Gastroesophageal sphincter (tissue), 4 donors: Measurements from ENCODE around the gene USP9X. TPM values are rescaled to one million over a fixed set of nuclear protein-coding genes. Genes with fewer than 3 reads are reported as not detected.
"Not testable (repeated sequence)": the region's sequence is repeated elsewhere in the genome, so short reads cannot be mapped to it uniquely, and the experiment has no call there.

ENCODE experiments used
- ATAC-seq: fragments of 150-250 bp; one replicate; pipeline ENCODE4 v1.9.1; 2016; ENCODE audit warnings: mild to moderate bottlenecking, moderate library complexity
- H3K27ac ChIP-seq, 4 donors: fragments of 200-600 bp; sonication (generic) in 3 of 4; 1 replicate in 3 of 4; 2 replicates in 1 of 4; pipeline ENCODE4 v1.5.1; 2016 to 2019
- H3K27me3 ChIP-seq: fragments of 200-600 bp; sonication (generic); one replicate; pipeline ENCODE4 v1.5.1; 2019
- H3K36me3 ChIP-seq, 2 donors: fragments of 200-600 bp; sonication (generic); one replicate each; pipeline ENCODE4 v1.5.1; 2019; ENCODE audit warnings: control low read depth in 1 of 2
- H3K4me1 ChIP-seq, 3 donors: fragments of 200-600 bp; sonication (generic); 1 replicate in 2 of 3; 2 replicates in 1 of 3; pipeline ENCODE4 v1.5.1; 2016 to 2019; ENCODE audit warnings: control low read depth in 2 of 3
- H3K4me3 ChIP-seq, 2 donors: fragments of 200-600 bp; sonication (generic); one replicate each; pipeline ENCODE4 v1.5.1; 2019; ENCODE audit warnings: mild to moderate bottlenecking in 1 of 2, moderate library complexity in 1 of 2
- H3K9me3 ChIP-seq, 3 donors: fragments of 200-600 bp; sonication (generic); one replicate each; pipeline ENCODE4 v1.5.1; 2017 to 2019; ENCODE audit warnings: control low read depth in 2 of 3
- EP300 ChIP-seq: sonication (generic); formaldehyde crosslinking; IDR thresholded peaks from one replicate; pipeline ENCODE4 v1.6.1; 2017; ENCODE audit warnings: antibody characterized with exemption, mild to moderate bottlenecking
- POLR2A ChIP-seq, 2 donors: fragments of 450-650 bp; IDR thresholded peaks; one replicate each; pipeline ENCODE4 v1.6.1; 2017; ENCODE audit warnings: antibody characterized with exemption in 2 of 2, mild to moderate bottlenecking in 2 of 2, moderate library complexity in 1 of 2
- POLR2AphosphoS5 ChIP-seq: sonication (generic); formaldehyde crosslinking; IDR thresholded peaks from one replicate; pipeline ENCODE4 v1.6.1; 2017; ENCODE audit warnings: antibody characterized with exemption
- WGBS, 2 donors: methylation state at CpG; one replicate each; pipeline ENCODE4 v1.1.5; 2018; ENCODE audit warnings: low coverage in 1 of 2; 5-methylcytosine and 5-hydroxymethylcytosine counted together
- total RNA-seq, 4 donors: library from RNA; depleted of rRNA; stranded (reverse); fragments of >200 nt; gene quantifications; one replicate each; pipeline ENCODE4 v1.1.0, GENCODE V29; 2016
- TF ChIP-seq, protein P1 (sequence below), 4 experiments: fragments of 200-600 bp in 2 of 4; fragments of 450-650 bp in 2 of 4; sonication (generic) in 1 of 4; IDR thresholded peaks; one replicate each; pipeline ENCODE4 v1.5.1; 2017 to 2019; ENCODE audit warnings: antibody characterized with exemption in 4 of 4, mild to moderate bottlenecking in 2 of 4, moderate library complexity in 2 of 4

USP9X gene
- total RNA-seq, 4 donors from 2014 or later, result 113 to 141 (median 130) TPM

DNA sequence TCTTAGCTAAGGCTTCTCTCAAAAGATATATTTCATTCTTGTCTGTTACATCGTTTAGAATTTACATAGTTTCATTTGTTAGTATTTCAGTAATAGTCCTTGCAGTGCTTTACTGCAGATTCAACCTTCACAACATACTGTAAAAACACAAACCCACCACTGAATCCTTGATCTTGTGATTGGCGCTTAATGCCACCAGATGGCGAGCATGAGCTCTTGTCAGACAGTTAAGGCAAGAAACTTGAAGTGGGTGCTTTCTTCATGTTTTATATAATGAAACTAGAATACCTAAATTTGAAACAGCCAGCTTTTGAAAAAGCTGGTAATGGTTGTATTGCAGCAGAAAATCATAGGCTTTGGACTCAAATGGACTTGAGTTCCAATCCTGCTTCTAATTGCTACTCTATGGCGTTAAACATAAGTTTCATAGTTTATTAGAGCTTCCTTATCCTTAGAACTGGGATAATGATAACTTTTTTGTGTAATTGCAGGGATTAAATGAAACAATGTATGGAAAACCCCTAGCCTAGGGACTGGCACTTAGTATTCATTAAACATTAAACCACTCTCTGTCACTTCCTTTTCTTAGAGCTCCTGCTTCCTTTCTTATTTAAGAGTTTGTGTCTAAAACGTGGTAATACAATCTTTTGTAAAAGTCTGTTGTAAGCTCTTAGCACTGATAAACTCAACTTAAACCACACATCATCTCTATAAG, 95.1 kb downstream of the USP9X start:
- peaks cover 0 to 20% of the 10 kb centered on the region in 2 donors for H3K36me3 ChIP-seq
- H3K4me1 ChIP-seq, result no peaks in the 10 kb centered on the region
- TF ChIP-seq POLR2AphosphoS5, result no peak
- TF ChIP-seq EP300, result no peak
- TF ChIP-seq, protein P1, sequence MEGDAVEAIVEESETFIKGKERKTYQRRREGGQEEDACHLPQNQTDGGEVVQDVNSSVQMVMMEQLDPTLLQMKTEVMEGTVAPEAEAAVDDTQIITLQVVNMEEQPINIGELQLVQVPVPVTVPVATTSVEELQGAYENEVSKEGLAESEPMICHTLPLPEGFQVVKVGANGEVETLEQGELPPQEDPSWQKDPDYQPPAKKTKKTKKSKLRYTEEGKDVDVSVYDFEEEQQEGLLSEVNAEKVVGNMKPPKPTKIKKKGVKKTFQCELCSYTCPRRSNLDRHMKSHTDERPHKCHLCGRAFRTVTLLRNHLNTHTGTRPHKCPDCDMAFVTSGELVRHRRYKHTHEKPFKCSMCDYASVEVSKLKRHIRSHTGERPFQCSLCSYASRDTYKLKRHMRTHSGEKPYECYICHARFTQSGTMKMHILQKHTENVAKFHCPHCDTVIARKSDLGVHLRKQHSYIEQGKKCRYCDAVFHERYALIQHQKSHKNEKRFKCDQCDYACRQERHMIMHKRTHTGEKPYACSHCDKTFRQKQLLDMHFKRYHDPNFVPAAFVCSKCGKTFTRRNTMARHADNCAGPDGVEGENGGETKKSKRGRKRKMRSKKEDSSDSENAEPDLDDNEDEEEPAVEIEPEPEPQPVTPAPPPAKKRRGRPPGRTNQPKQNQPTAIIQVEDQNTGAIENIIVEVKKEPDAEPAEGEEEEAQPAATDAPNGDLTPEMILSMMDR (IDR thresholded peaks at IDR 0.05), result peak; percentile 33 to 72 (median 45)
- TF ChIP-seq POLR2A (IDR thresholded peaks at IDR 0.05), result no peak
- no peak overlapping the region for H3K27ac ChIP-seq
- no peaks in the 10 kb centered on the region for H3K9me3 ChIP-seq
- WGBS, 2 donors, result 23 to 48% methylated on average over 3 to 5 of the region's 5 CpGs
- no peak for ATAC-seq
- H3K4me3 ChIP-seq, result no peak overlapping the region
- H3K27me3 ChIP-seq, result no peaks in the 10 kb centered on the region

DNA sequence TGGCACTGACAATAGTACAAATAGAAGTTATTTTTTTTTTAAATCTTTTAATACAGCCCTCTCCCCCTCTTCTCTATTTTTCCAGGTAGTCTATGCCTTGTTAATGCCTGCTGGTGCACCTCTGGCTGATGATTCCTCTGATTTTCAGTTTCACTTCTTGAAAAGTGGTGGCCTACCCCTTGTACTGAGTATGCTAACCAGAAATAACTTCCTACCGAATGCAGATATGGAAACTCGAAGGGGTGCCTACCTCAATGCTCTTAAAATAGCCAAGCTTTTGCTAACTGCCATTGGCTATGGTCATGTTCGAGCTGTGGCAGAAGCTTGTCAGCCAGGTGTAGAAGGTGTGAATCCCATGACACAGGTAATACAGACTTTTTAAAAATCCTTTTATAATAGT, 99.1 kb downstream of the USP9X start:
- no peaks in the 10 kb centered on the region for H3K27me3 ChIP-seq
- TF ChIP-seq POLR2AphosphoS5 (no peak), POLR2A (IDR thresholded peaks at IDR 0.05) (no peak), EP300 (no peak)
- TF ChIP-seq, protein P1 (IDR thresholded peaks at IDR 0.05), result no peak
- peaks cover 0 to 32% of the 10 kb centered on the region in 2 donors for H3K36me3 ChIP-seq
- WGBS, 2 donors, result 33 to 90% methylated on average over 1 to 3 of the region's 3 CpGs
- no peak overlapping the region for H3K4me3 ChIP-seq
- H3K9me3 ChIP-seq, result no peaks in the 10 kb centered on the region
- H3K4me1 ChIP-seq, result no peaks in the 10 kb centered on the region
- ATAC-seq, result no peak
- H3K27ac ChIP-seq, result no peak overlapping the region

DNA sequence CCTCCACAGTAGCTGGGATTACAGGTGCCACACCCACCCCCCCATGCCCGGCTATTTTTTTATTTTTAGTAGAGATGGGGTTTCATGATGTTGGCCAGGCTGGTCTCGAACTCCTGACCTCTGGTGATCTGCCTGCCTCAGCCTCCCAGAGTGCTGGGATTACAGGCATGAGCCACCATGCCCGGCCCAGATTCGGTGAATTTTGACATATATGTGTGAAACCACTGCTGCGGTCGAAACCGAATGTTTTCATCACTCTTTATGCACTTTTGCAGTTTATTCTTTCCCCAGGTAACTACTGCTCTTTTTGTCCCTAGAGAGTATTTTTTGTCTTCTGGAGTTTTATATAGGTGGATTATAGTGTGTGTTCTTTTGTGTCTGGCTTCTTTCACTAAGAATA, 101.7 kb downstream of the USP9X start:
- WGBS, 2 donors, result 100% methylated on average over 1 to 4 of the region's 7 CpGs
- not testable (repeated sequence) for ATAC-seq, H3K27ac ChIP-seq, H3K4me1 ChIP-seq, H3K9me3 ChIP-seq, H3K4me3 ChIP-seq, H3K27me3 ChIP-seq
- H3K36me3 ChIP-seq, result peaks cover 0 to 48% of the 10 kb centered on the region in 2 donors

DNA sequence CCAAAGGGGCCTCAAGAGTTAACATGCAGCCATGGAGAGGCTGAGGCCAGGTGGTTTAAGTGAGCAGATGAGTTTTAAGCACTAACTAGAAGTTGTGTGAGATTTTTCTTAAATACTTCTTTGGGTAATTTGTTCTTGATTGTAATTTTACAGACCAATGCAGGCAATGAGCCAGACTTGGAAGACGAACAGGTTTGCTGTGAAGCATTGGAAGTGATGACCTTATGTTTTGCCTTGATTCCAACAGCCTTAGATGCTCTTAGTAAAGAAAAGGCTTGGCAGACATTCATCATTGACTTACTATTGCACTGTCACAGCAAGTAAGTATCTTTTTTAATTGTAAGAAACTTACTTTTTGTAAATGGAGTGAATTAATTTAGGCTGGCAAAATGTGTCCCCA, 103.9 kb downstream of the USP9X start:
- no peaks in the 10 kb centered on the region for H3K27me3 ChIP-seq
- H3K4me1 ChIP-seq, result no peaks in the 10 kb centered on the region
- H3K36me3 ChIP-seq, result peaks cover 0 to 51% of the 10 kb centered on the region in 2 donors
- no peaks in the 10 kb centered on the region for H3K9me3 ChIP-seq
- no peak overlapping the region for H3K4me3 ChIP-seq
- 25 to 83% methylated on average over 1 of the region's 1 CpG for WGBS, 2 donors
- no peak for ATAC-seq
- no peak overlapping the region for H3K27ac ChIP-seq
- TF ChIP-seq, protein P1 (IDR thresholded peaks at IDR 0.05), result no peak
- TF ChIP-seq POLR2A (IDR thresholded peaks at IDR 0.05) (no peak), EP300 (no peak), POLR2AphosphoS5 (no peak)

DNA sequence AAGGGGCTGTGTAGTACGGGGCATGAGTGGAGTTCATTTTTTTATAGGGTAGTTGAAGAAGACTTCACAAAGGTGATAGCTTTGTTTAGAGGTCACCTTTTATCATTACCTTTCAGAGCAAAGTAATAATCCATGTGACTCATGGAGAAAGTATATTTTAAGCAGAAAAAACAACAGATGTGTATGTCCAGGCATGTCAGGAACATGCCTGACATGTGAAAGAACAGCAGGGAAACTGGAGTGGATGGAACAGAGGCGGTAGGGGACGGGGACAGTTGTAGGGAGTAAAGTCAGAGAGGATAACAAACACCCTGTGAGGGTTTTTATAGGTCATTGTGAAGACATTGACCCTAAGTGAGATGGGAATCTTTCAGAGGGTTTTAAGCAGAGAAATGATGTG, 107.6 kb downstream of the USP9X start:
- whole genome bisulfite sequencing, 2 donors, result 97 to 100% methylated on average over 1 to 3 of the region's 3 CpGs
- no peaks in the 10 kb centered on the region for H3K27me3 ChIP-seq
- no peak for ATAC-seq
- no peaks in the 10 kb centered on the region for H3K4me1 ChIP-seq
- no peak overlapping the region for H3K27ac ChIP-seq
- TF ChIP-seq EP300, result no peak
- TF ChIP-seq, protein P1 (IDR thresholded peaks at IDR 0.05), result no peak
- no peak for TF ChIP-seq POLR2A (IDR thresholded peaks at IDR 0.05)
- TF ChIP-seq POLR2AphosphoS5, result no peak
- peaks cover 0 to 35% of the 10 kb centered on the region in 2 donors for H3K36me3 ChIP-seq
- no peak overlapping the region for H3K4me3 ChIP-seq
- H3K9me3 ChIP-seq, result no peaks in the 10 kb centered on the region
